IPS-20b (cell line): ENCODE measurements around the gene FOXN1.

Experiments
- H3K27ac ChIP-seq: one replicate; pipeline ENCODE4 v1.5.1; 2013; ENCODE audit warnings: low read length
- H3K27me3 ChIP-seq: 2 replicates; pipeline ENCODE4 v1.6.1; 2013; ENCODE audit warnings: mild to moderate bottlenecking, low read length, inconsistent platforms; ENCODE audit not compliant: insufficient read depth
- H3K36me3 ChIP-seq: 2 replicates; pipeline ENCODE4 v1.6.1; 2013; ENCODE audit warnings: low read depth, mild to moderate bottlenecking, inconsistent platforms, low read length, moderate library complexity; ENCODE audit not compliant: insufficient read depth
- H3K4me1 ChIP-seq: 2 replicates; pipeline ENCODE4 v1.6.1; 2013; ENCODE audit warnings: mild to moderate bottlenecking, control low read depth, inconsistent platforms, low read length, moderate library complexity; ENCODE audit not compliant: insufficient read depth
- H3K4me3 ChIP-seq: 2 replicates; pipeline ENCODE4 v1.5.1; 2013; ENCODE audit warnings: mild to moderate bottlenecking, low read length, inconsistent platforms
- H3K9ac ChIP-seq: 2 replicates; pipeline ENCODE4 v1.6.1; 2013; ENCODE audit warnings: low read depth, mild to moderate bottlenecking, inconsistent platforms, low read length, moderate library complexity
- H3K9me3 ChIP-seq: 2 replicates; pipeline ENCODE4 v1.6.1; 2013; ENCODE audit warnings: mild to moderate bottlenecking, low read depth, low read length, inconsistent platforms; ENCODE audit not compliant: insufficient read depth

FOXN1 gene

DNA sequence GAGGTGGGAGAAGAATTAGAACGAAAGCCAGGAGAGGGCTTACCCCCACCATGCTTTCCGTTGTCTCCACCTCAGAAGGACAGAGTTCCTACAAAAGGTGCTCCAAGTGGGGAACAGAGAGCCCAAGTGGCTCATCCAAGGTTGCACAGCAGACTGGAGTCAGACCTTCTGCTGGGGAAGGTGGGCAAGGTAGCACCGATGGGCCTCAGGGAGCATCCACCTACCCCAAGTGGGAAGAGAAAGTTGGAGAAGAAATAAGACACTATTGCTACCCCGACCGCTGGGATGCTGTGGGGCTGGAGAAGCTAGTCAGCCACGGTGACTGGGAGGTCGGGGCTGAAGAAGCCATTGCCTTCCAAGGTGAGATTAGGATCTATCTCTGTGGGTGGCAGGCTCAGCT lies 24.8 kb downstream of the FOXN1 start:
- Histone ChIP-seq H3K9ac (no peak overlapping the region), H3K4me1 (no peaks in the 10 kb centered on the region), H3K9me3 (no peaks in the 10 kb centered on the region), H3K27me3 (no peaks in the 10 kb centered on the region), H3K27ac (no peak overlapping the region), H3K4me3 (no peak overlapping the region), H3K36me3 (no peaks in the 10 kb centered on the region)

DNA sequence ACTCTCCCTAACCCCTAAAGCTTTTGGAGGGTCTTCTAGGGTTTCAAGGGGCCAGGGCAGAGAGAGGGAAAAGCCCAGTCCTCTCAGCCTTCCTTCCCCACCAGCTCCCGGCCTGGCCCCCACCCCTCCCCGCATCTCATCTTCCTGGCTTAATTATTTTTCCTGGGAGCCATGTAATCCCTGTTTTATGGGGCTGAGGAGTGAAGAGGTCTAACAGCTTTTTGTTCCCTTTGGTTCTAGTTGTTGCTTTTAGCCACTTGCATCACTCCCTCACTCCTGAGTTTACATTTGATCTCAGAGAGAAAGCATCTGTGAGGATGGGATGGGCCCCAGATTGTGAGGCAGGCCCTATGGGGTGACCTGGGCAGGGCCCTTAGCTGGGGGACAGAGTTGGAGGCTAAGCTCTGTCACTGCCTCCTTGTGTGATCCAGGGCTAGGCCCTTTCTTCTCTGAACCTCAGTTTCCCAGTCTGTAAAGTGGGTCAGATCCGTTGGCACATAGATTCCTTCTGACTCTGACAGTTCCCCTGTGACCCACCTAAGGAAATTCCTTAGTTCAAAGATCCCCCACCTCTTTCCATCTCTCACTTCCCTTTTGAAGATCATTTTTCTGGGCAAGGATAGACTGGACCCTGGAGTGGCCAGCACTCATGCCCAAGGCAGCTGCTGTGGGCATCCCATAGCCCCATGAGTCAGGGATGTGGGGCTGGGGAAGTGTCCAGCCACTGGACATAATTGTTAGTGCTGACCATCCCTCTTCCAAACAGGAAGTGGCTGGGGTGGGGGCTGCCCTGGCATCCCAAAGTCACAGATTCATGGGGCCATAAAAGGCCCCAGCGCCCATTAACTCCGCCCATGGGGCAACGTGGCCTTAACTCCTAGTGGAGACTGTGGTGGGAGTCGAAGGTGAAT lies 26.2 kb downstream of the FOXN1 start:
- H3K9ac ChIP-seq: no peak overlapping the region
- no peaks in the 10 kb centered on the region for H3K9me3 ChIP-seq
- no peak overlapping the region for H3K4me3 ChIP-seq
- no peaks in the 10 kb centered on the region for H3K36me3 ChIP-seq
- no peak overlapping the region for H3K27ac ChIP-seq
- no peaks in the 10 kb centered on the region for H3K4me1 ChIP-seq
- H3K27me3 ChIP-seq: no peaks in the 10 kb centered on the region

GRCh38 chr17:28533091-28533807 lies 27.1 kb downstream of the FOXN1 start:
- no peaks in the 10 kb centered on the region for H3K36me3 ChIP-seq
- no peaks in the 10 kb centered on the region for H3K4me1 ChIP-seq
- H3K9ac ChIP-seq: no peak overlapping the region
- no peak overlapping the region for H3K4me3 ChIP-seq
- no peak overlapping the region for H3K27ac ChIP-seq
- H3K9me3 ChIP-seq: no peaks in the 10 kb centered on the region
- no peaks in the 10 kb centered on the region for H3K27me3 ChIP-seq

DNA sequence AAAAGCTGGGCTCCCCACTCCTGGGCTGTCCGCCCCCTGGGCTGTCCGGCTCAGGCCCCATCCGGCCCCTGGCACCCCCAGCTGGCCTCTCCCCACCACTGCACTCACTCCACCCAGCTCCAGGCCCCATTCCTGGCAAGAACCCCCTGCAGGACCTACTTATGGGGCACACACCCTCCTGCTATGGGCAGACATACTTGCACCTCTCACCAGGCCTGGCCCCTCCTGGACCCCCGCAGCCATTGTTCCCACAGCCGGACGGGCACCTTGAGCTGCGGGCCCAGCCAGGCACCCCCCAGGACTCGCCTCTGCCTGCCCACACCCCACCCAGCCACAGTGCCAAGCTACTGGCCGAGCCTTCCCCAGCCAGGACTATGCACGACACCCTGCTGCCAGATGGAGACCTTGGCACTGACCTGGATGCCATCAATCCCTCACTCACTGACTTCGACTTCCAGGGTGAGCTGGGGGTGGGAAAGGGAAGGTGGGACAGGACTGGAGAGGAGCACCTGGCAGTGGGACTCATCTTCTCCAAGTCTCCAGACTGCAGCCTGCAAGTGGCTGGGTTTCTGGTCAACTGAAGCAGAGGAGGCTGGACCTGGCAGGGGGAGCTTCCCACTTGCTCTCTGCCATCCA lies 28.7 kb downstream of the FOXN1 start:
- H3K36me3 ChIP-seq: no peaks in the 10 kb centered on the region
- no peak overlapping the region for H3K9ac ChIP-seq
- H3K27ac ChIP-seq: no peak overlapping the region
- no peak overlapping the region for H3K4me3 ChIP-seq
- H3K4me1 ChIP-seq: no peaks in the 10 kb centered on the region
- H3K27me3 ChIP-seq: no peaks in the 10 kb centered on the region
- no peaks in the 10 kb centered on the region for H3K9me3 ChIP-seq

DNA sequence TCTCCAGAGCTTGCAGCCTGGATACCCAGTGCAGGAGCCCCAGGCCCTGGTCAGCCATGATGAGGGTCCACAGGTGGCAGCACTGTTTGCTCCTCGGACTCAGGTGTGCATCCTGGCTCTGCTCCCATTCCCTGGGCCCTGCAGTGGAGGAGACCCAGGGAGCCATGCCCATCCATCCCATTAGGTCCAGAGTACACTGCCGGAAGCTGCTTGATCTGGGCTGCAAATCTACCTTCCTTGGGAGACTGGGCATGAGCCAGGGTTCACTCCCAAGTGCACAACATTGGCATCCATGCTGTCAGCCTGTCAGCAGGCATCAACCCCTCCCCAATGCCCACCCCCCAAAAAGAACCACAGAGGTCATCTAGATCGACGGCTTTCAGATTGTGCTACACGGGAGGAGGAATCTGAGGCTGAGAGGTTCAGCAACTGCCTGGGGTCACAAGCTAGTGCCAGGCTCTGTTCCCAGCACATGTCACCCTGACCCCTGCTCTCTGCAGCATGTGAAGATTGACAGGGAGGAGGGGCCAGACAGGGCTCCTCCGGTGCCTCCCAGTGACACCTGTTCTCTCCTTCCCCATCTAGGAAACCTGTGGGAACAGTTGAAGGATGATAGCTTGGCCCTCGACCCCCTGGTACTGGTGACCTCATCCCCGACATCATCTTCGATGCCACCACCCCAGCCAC lies 30.5 kb downstream of the FOXN1 start:
- Histone ChIP-seq H3K4me3 (no peak overlapping the region), H3K9me3 (no peaks in the 10 kb centered on the region), H3K9ac (no peak overlapping the region), H3K27me3 (no peaks in the 10 kb centered on the region), H3K36me3 (no peaks in the 10 kb centered on the region), H3K27ac (no peak overlapping the region), H3K4me1 (no peaks in the 10 kb centered on the region)

GRCh38 chr17:28537219-28537610 lies 31.1 kb downstream of the FOXN1 start:
- Histone ChIP-seq H3K9ac (no peak overlapping the region), H3K4me3 (no peak overlapping the region), H3K27me3 (no peaks in the 10 kb centered on the region), H3K36me3 (no peaks in the 10 kb centered on the region), H3K9me3 (no peaks in the 10 kb centered on the region), H3K4me1 (no peaks in the 10 kb centered on the region), H3K27ac (no peak overlapping the region)

DNA sequence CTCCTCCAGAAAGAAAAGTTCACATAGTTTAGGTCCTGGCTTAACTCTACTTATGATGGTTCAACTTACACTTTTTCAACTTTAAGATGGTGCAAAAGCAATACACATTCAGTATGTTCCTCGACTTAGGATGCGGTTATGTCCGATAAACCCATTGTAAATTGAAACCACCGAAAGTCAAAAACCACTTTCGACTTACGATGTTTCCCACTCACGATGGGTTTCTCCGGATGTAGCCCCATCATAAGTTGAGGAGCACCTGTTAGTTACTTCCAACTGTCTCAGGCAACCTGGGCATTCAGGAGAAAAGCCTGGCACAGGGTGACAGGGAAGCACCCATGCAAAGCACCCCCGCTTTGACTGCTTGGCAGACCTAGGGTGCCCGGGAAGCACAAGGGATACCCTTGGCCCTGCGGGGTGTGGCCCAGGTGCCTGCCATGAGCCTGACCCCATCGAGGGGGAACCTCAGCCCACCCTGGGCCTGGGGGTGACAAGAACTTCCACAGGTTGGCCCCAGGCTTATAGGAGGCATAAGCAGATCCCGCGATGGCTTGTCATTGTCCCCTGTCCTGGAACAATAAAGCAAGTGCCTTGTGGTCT lies 32.2 kb downstream of the FOXN1 start:
- Histone ChIP-seq H3K27ac (no peak overlapping the region), H3K9me3 (no peaks in the 10 kb centered on the region), H3K36me3 (no peaks in the 10 kb centered on the region), H3K4me1 (no peaks in the 10 kb centered on the region), H3K4me3 (no peak overlapping the region), H3K27me3 (no peaks in the 10 kb centered on the region), H3K9ac (no peak overlapping the region)

DNA sequence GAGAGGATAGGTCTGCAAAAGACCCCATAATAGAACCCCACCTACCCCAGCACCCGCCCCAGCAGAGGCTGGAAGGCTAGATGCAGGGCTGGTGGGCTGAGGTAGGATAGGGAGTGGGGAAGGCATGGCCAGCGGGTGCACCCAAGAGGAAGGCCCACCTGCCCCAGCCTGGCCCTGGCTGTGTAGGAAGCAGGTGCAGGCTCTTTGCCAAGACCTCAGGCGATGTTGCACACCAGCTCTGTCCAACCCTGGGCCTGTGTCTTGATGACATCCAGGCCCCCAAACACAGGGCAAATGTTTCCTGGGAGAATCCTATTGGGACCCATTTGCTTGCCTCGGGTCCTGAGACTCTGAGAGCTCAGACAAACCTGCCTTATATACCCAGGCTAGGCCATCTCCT lies 34.1 kb downstream of the FOXN1 start:
- peaks cover 10% of the 10 kb centered on the region for H3K4me1 ChIP-seq
- H3K9me3 ChIP-seq: no peaks in the 10 kb centered on the region
- no peak overlapping the region for H3K9ac ChIP-seq
- no peak overlapping the region for H3K27ac ChIP-seq
- no peaks in the 10 kb centered on the region for H3K36me3 ChIP-seq
- no peak overlapping the region for H3K4me3 ChIP-seq
- H3K27me3 ChIP-seq: no peaks in the 10 kb centered on the region

GRCh38 chr17:28541439-28541838 lies 35.3 kb downstream of the FOXN1 start:
- Histone ChIP-seq H3K4me1 (peaks cover 10% of the 10 kb centered on the region), H3K36me3 (peaks cover 3% of the 10 kb centered on the region; the same call in 1 of the 2 replicates), H3K27me3 (no peaks in the 10 kb centered on the region), H3K9ac (no peak overlapping the region), H3K27ac (no peak overlapping the region), H3K4me3 (no peak overlapping the region), H3K9me3 (no peaks in the 10 kb centered on the region)

DNA sequence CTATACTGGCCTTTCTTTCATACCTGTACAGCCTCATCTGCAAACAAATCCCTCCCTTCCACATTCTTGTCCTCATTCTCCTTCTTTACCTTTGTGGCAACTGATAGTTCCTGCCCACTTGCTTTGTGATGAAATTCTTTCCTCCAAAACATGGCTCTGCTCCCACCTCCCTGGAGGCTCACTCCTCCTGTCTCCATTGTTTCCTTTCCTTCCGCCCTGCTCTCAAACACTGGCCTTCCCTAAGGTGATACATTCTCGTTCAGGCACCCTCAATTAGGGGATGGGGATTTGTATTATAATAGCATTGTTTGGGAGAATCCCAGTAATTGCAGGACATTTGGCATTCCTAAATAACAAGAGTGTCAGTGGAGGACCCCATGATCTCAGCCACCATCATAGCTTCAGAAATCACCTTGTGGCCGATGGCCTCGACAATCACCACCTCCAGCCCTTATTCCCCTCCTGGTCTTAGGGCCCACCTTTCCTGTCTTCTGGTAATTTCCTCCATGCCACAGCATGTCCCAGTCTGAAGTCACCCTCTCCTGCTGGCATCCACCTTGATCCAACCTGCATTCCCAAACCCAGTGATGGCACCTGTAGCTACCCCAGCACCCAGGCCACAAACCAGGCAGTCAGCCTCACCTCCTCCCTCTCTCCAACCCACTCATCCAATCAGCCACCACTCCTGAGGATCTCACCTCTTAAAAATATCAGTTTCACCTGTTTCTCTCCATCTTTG lies 38.4 kb downstream of the FOXN1 start:
- no peak overlapping the region for H3K27ac ChIP-seq
- no peak overlapping the region for H3K4me3 ChIP-seq
- H3K27me3 ChIP-seq: no peaks in the 10 kb centered on the region
- peaks cover 10% of the 10 kb centered on the region for H3K4me1 ChIP-seq
- peaks cover 15% of the 10 kb centered on the region for H3K36me3 ChIP-seq
- no peaks in the 10 kb centered on the region for H3K9me3 ChIP-seq
- H3K9ac ChIP-seq: no peak overlapping the region

- no peaks in the 10 kb centered on the region for H3K27me3 ChIP-seq
- H3K36me3 ChIP-seq: peaks cover 15% of the 10 kb centered on the region
- no peak overlapping the region for H3K4me3 ChIP-seq
- no peak overlapping the region for H3K9ac ChIP-seq
- peaks cover 10% of the 10 kb centered on the region for H3K4me1 ChIP-seq
- H3K9me3 ChIP-seq: no peaks in the 10 kb centered on the region
- no peak overlapping the region for H3K27ac ChIP-seq
These were observed 39.0 kb downstream of the FOXN1 start for GRCh38 chr17:28545141-28545503.
